ENCODE data around the gene OR10T2.
"Not testable (repeated sequence)": the region's sequence is repeated elsewhere in the genome, so short reads cannot be mapped to it uniquely, and the experiment has no call there.

Gene OR10T2

GRCh38 chr1:158356616-158357015, 42.6 kb downstream of the OR10T2 start:
- no peak for DNase-seq (ENCODE audit: low read depth)

DNA sequence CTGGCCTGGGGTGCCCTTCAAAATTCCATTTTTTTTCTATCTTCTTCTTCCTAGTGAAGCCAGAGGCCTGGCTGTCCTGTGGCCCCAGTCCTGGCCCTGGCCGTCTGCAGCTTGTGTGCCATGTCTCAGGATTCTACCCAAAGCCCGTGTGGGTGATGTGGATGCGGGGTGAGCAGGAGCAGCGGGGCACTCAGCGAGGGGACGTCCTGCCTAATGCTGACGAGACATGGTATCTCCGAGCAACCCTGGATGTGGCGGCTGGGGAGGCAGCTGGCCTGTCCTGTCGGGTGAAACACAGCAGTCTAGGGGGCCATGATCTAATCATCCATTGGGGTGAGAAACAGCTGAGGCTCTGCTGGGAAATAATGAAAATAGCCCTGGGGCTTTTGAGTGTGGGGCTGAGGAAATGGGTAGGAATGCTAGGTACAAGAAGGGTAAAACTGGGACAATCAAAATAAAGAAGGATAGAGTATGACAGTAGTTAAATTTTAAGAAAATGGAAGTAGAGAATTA, 43.4 kb downstream of the OR10T2 start:
- no peak for DNase-seq (ENCODE audit: low read depth)

- no peak for DNase-seq (ENCODE audit: low read depth)
Observed at GRCh38 chr1:158354255-158354654, 45.0 kb downstream of the OR10T2 start.

- DNase-seq (ENCODE audit: low read depth), result no peak
Observed at GRCh38 chr1:158353303-158354075, 45.8 kb downstream of the OR10T2 start, which contains the start of gene CD1E. Gene CD1E (plus strand): TSS chr1:158353894. CDS start chr1:158353989, 95 bp downstream.

DNA sequence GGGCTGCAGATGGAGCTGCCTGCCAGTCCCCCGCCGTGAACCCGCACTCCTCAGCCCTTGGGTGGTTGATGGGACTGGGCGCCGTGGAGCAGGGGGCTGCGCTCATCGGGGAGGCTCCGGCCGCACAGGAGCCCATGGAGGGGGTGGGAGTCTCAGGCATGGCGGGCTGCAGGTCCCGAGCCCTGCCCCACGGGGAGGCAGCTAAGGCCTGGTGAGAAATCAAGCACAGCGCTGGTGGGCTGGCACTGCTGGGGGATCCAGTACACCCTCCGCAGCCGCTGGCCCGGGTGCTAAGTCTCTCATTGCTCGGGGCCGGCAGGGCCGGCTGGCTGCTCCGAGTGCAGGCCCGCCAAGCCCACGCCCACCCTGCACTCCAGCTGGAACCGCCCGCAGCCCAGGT, 50.3 kb downstream of the OR10T2 start:
- not testable (repeated sequence) for DNase-seq (ENCODE audit: low read depth)

Measured in stimulated activated CD8-positive, alpha-beta memory T cell treated with anti-CD3 and anti-CD28 coated beads, Interleukin-12 subunit alpha, Interleukin-12 subunit beta, amount 100 ng/mL, for 4 hours (primary cell).